ENCODE data around the gene CADM1.

DNA sequence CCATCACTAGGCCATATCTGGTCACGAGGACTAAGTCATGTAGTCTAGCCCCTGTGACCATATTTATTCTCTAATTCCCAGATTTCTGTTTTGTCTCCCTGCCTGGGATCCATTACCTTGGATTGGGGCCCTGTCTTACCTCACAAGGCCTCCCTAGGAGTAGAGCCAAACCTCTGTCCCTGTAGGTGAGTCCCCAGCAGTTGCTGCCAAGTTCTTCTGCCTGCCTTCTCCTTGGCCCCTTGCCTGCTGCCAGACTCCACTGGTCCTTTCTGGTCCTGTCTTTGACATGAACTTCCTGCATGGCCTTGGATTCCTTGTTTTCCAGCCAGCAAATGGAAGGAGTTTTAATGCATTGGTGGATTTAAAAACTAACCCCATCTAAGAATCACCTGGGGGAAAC lies 35.6 kb upstream of the CADM1 start:
- TF ChIP-seq CTCF (IDR thresholded peaks at IDR 0.05; ENCODE audit: borderline replicate concordance, extremely low read depth, low read length, poor library complexity, severe bottlenecking) = no peak
- TF ChIP-seq EZH2 (IDR thresholded peaks at IDR 0.05; ENCODE audit: borderline replicate concordance, low read depth, low read length, severe bottlenecking) = no peak

Data from DND-41 (cell line).